ENCODE results near the gene MAP4K4.
A peak's percentile ranks its signal among the peaks of the same experiment; 100 is the strongest.

MAP4K4 gene

DNA sequence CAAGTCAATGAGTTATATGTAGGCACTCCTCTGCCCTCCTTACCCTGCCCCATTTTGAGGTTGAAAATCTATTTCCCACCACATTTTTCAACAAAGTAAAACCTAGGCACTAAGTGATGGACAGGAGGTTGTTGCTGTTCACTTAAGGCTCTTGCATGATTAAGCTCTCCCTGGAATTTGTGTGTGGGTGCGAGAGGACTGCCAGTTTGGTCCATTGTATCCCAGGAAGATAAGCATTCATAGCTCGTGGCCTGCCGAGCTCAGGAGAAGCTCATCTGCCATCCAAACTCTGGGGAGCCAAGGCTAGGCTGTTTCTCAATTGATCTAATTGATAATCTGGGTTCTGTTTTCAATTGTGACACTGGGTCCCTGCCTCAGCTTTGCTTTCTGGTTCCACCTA, 4.7 kb upstream of the MAP4K4 start:
- no peak for DNase-seq (ENCODE audit: low read depth in 2 of 2)

DNA sequence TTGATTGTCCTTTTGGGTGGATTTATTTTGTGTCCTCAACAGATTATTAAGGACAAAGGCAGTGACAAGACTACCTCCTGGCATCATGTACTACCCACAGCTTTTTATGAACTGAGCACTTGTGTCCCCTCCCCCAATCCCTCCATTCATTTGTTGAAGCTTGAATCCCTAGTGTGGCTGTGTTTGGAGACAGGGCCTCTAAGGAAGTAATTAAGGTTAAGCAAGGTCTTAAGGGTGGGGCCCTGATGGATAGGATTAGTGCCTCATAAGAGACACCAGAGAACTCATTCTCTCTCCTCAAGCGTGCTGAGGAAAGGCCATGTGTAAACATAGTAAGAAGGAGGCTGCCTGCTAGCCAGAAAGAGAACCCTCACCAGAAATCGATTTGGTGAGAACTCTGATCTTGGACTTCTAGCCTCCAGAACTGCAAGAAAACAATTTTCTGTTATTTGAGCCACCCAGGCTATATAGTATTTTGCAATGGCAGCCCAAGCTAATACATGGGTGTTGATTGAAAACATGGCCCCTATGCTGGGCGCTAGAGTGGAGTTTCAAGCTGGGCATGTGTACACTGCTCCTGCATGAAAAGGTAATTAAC, 3.4 kb upstream of the MAP4K4 start:
- DNase-seq (ENCODE audit: low read depth in 2 of 2): no peak

- DNase-seq (ENCODE audit: low read depth in 2 of 2): no peak
These were observed 1.0 kb upstream of the MAP4K4 start for GRCh38 chr2:101696272-101697123.

- no peak for DNase-seq (ENCODE audit: low read depth in 2 of 2)
These were observed 722 bp downstream of the MAP4K4 start for GRCh38 chr2:101698014-101698843.

DNA sequence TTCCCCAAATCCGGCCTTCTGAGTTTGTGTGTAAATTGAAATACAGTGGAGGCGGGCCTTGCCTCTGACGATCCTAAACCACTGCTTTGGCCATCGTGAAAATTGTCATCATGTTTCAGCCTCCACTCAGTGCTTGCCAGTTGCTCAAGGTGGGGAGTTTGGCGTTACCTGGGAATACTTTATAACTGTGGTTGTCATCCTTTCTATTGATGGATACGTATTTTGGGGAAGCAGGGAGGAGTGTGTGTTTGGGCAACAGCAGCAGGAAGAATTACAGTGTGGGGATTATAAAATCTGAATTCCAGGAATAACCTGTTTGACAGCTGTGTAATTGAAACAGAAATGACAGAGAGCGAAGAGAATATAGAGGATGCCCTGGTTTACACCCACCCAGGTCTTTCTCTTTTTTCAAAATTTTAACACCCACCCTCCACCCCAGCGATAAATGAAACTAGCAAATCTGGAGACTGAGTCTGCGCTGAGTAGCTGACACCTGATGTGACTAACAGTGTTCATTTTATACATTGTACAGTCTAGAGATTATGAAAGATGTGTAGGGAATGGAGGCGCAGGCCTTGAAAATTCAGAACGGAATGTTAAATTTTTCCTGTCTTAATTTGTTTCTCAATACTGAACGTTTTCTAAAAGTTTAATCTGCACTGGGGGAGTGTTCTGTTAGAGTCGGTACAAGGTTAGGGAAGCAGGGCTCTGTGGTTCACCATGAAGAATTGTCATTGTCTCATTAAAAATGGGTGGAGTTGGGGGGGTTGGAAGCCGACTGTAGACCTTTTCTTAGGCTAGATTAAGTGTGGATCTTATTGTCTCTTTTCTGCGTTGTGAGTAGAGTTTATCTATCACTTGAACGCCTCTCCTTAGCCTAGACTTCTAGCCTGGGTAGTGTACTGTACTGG, 1.6 kb downstream of the MAP4K4 start:
- DNase-seq (ENCODE audit: low read depth in 2 of 2): peak in 1 of 2 donors; percentile 43

GRCh38 chr2:101699755-101700461, 2.4 kb downstream of the MAP4K4 start:
- DNase-seq (ENCODE audit: low read depth in 2 of 2): no peak

DNA sequence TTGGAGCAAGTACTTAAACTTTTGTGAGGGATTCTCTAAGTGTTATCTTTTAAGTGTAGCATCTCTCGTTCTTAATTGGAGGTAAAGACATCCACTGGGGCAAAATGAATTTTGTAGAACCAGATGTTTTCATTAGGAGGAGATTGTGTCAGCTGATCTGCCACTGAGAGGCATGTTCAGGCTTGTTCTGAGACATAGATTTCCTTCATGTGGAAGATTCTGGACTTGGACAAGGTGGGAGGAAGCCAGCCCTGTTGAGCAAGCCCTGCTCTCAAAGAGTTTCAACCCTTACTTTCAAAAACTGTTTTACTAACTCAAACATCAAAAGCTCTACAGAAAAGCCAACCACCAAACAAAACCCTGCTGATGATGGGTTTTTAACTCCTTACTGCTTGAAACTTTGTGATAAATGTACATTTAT, 6.5 kb downstream of the MAP4K4 start:
- no peak for DNase-seq (ENCODE audit: low read depth in 2 of 2)

- no peak for DNase-seq (ENCODE audit: low read depth in 2 of 2)
These were observed 7.5 kb downstream of the MAP4K4 start for GRCh38 chr2:101704816-101705578.

DNA sequence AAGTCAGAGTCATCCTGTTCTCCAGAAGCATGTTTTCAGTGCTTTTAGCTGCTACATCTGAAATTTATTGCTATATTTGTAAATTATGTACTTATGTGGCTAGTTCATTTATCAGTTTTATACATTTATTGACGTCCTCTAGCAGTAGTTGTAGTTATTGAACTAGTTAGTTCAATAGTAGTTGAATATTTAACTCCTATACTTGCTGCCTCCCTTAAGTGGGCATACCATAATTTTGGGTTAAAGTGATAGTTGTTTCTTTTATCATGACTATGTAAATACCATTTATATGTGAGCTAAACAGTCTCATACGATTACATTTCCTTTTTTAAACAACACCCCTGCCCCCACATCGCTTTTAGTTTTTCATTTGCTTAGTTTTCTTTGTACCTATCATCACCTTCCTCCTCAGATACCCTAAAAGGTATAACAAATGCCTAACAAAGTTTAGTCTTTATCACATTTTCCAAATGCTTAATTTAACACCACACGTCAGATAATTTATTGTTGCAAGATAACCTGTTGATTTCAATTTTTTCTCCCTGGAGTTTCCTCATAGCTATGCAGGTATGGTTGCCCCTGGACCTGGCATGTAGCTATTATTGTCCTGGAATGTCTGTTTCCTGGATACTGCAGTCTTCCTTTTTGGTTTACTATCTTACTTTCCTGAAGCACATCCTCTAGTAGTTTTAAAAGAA, 8.8 kb downstream of the MAP4K4 start:
- no peak for DNase-seq (ENCODE audit: low read depth in 2 of 2)

GRCh38 chr2:101706819-101707177, 9.3 kb downstream of the MAP4K4 start:
- DNase-seq (ENCODE audit: low read depth in 2 of 2): no peak

DNA sequence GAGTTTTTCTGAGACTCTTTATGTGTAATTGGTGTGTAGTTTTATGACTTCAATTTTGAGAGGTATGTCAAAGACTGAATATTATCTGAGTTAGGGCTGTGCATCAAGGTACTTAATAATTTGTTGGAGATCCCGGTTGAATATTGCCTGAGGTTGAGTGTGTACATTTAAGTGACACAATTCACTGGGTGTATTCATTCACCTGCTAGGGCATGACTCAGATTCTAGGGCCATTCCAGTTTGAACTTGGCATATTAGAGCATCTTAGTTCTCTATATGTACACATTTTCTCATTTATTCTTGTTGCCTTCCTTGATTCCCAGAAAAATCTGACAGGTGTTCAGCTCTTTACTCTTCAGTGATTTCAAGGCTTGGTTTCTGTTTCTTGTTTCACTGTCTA, 12.5 kb downstream of the MAP4K4 start:
- no peak for DNase-seq (ENCODE audit: low read depth in 2 of 2)

DNA sequence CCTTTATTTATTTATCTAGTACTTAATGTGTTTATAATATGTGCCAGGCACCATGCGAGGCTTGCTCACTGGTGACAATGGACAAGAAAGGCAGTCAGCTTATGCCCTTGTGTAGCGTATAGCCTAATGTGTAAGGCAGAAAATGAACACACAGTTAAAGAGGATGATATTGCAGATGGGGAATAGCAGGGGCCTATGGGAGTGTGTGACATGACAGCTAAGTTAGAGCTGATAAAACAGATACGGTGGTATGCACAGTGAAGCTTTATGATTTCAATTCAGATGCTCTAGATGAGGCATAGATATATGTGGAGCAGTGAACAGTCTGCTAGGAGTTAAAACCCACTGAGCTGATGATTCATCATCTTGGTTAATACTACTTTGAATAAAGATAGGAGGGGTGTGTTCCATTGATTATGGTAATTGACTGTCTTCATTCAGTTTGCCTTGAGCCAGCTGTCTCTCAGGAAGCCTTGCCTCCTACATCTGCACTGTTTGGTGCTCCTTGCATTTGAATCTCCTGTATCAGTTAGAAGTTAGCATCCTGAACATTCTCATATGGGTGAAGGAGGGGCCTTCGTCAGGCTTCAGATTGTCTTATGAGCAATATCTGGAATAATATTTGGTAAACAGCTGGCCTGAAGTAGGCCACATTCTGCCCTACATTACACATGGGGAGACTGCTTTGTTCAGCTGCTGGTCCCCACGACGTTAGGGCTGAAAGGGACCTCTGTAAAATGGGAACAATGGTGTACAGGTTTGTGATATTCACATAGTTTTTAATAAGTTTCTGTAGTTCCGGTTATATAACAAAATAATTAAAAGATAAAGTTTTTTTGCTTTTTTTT, 13.2 kb downstream of the MAP4K4 start:
- no peak for DNase-seq (ENCODE audit: low read depth in 2 of 2)

GRCh38 chr2:101714118-101714517, 16.6 kb downstream of the MAP4K4 start:
- no peak for DNase-seq (ENCODE audit: low read depth in 2 of 2)

DNA sequence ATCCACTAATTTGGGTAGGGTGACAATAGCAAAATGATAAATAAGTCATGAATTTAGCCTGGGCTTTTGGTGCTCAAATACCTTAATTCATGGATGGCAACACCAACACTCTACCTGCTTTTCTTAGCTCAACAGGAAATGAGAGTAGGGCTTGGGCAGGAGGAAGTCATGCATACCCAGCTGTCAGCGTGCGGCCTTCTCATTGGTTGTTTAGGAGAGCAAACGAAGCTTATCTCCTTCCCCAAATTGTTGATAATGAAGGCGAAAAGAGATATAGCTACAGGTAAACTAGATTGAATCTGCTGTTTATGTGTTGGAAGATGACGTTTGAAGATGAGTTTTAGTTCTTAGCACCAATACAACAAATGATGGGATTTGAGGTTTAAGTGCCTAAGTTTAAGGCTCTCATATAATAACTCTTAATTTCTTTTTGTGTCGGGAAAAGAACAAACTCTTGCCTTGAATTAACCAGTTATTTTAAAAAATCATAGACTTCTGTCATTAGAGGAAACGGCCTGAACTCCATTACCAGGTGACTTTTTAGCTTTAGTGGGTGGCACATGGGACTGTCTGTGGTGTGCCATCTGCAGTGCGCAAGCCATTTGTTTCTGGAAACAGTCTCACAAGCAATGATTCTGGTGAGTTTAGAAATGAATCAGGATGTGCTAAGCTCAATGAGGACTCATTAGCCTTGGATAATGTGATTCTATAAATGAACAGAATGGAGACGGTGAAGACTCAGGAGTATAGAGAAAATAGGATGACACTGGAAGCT, 19.8 kb downstream of the MAP4K4 start:
- no peak for DNase-seq (ENCODE audit: low read depth in 2 of 2)

- no peak for DNase-seq (ENCODE audit: low read depth in 2 of 2)
These were observed 21.0 kb downstream of the MAP4K4 start for GRCh38 chr2:101718479-101718878.

DNA sequence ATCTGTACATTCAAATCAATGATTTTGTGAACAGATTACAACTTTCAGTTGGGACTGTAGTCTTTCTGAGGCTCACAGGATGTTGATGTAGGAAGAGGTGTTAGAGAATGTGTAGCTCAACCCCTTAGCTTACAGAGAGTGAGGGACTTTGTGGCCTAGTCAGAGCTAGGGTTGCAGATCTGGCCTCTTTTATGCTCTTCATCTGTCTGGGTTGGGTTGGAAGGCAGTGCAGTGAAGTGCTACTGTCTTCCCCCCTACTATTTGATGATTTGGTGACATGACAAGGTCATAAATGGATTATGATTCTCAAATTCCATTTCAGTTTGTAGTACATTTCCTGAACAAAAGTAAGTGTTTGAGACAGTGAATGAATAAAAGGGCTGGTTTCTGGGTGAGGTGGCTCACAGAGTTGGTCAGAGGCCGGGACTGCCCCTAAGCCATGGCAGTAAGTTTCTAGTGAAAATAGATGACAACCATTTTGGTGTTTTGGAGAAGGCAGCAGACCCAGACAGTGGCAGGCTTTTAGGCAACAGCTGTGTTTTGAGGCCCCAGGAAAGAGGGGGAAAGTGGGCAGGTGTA, 21.6 kb downstream of the MAP4K4 start:
- DNase-seq (ENCODE audit: low read depth in 2 of 2): no peak

DNA sequence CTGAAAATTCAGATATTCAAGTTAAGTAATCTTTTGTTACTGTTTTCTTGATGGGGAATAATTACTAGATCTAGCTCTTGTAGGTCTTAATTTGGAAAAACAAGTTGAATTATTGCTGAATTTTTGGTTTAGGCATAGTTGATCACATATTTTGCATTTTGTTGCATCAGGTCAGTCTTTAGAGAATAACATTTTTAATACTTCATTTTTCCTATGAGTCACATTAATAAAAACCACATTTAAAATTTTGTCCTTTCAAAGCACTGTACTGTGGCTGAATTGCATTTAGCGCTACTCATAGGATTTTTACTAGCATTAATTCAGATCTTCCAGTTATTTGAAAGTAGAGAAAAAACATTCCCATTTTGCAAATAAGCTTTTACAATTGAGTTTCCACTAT, 23.2 kb downstream of the MAP4K4 start:
- no peak for DNase-seq (ENCODE audit: low read depth in 2 of 2)
